ENCODE measurements around the gene UPP1.
A peak's percentile ranks its signal among the peaks of the same experiment; 100 is the strongest.
"Not testable (repeated sequence)": the region's sequence is repeated elsewhere in the genome, so short reads cannot be mapped to it uniquely, and the experiment has no call there.

The UPP1 gene

DNA sequence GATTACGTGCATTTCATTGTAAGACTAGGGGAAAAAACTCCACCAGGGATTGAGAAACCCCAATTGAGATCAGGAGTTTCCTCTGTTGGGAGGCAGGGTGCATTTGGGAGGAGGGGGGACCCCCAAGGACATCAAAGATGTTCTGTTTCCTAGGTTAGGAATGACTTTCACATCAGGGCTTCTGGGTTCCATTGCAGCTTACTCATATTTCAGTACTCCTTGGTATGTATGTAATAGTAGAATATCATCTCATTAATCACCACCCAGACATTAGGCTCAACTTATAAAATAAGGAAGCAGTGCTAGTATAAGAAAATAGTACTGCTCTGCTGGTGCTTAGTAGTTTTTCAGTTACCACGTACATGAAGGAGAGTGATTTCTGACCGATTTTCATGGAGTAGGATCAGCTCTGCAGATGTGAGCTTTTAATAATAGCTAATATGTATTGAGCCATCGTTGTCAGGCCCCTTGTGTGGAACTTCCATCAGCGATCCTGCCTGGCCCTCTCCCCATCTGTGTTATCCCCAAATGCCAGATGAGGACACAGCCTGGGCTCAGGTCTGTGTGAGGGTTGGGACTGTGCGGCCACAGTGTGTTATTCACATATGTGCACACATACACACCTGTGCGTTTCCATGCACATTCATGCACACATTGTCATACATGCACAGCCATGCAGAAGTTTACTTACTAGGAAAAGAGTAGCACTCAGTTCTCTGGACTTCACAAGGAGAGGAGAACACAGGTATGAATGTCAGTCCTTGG, 23.5 kb downstream of the UPP1 start:
- peak in 3 of 4 experiments; percentile 25 to 57 (median 51) for DNase-seq

DNA sequence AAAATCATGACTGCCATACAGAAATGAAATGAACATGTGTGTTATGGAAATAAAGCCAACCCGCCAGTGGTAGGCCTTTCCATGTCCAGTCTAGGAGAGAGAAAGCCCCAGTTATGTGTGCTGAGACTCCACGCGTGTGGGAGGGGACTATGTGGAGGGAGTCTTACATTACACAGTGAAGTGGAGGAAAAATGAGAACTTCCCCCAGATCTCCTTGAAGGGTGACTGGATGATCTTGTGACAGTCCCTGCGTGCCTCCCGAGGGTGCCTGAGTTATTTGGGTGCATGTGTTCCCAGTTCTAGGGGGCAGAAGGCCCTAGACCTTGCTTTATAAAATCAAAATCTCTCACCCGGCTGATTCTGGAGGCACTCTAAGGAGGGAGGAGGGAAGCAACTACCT, 24.2 kb downstream of the UPP1 start:
- peak; percentile 80 to 93 (median 92) for DNase-seq

DNA sequence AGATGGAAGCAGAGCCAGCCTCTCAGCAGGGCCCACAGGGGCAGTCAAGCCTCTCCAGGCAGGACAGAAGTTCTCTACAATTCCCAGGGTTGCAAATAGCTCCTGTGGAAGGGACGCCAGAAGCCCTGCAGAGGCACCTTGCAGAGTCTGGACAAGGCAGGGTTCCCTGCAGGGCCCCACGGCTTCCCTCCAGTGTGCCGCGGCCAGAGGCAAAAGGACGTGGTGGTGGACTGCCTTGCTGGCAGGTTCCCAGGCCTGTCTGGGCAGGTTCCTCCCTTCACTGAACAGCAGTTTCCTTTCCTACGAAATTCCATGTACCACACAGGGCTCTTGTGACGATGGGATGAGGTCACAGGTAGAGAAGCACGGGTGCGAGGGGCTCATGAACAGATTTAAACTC, 25.1 kb downstream of the UPP1 start:
- DNase-seq, result peak in 1 of 4 experiments; percentile 16

DNA sequence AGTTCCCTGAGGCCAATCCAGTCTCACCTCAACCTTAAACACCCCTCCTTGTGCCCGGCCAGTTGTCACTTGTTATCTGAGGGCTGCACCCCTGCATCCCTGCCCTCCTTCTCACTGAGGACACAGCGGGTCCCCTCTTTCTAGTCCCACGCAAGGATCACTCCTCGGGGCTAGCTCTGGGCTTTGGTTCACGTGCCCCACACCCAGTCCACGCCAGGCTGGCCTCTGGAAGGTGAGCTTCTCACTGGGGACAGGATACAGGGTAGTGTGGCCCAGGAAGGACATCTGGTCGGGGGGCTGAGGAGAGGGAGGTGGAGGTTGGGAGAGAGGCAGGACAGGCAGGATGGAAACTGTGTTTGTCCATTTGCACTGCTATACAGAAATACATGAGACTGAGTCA, 25.5 kb downstream of the UPP1 start:
- DNase-seq, result no peak

DNA sequence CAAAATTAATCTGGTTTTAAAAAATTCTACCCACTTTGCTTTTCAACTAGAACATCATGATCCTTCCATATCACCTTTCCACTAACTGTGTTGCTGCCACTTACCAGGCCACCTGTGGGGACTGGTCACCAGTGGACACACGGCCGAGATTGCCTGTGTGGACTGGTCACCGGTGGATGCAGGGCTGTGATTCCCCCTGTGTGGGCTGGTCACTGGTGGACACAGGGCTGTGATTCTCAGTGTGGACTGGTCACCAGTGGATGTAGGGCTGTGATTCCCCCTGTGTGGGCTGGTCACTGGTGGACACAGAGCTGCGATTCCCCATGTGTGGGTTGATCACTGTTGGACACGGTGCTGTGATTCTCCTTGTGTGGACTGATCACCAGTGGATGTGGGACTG, 27.0 kb downstream of the UPP1 start:
- DNase-seq, result no peak

DNA sequence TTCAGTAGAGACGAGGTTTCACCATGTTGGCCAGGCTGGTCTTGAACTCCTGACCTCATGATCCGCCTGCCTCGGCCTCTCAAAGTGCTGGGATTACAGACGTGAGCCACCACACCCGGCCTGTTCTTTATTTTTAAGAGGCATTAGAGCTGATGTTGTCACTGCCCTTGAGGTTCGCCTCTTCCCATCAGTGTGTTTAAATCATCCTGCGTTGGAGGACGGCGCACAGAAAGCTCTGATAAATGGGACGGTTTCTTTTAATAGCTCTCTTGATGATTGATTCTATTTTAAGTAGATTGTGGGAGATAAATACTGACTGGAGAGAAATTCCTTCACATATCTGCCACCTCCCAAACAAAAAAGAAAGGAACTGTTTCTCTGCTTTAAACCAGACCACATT, 29.0 kb downstream of the UPP1 start:
- DNase-seq, result no peak

DNA sequence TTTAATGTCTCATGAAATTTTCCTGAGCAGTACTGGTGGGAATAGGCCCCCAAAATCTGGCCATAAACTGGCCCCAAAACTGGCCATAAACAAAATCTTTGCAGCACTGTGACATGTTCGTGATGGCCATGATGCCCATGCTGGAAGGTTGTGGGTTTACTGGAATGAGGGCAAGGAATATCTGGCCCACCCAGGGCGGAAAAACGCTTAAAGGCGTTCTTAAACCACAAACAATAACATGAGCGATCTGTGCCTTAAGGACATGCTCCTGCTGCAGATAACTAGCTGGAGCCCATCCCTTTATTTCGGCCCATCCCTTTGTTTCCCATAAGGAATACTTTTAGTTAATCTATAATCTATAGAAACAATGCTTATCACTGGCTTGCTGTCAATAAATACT, 31.5 kb downstream of the UPP1 start:
- DNase-seq, result not testable (repeated sequence)

DNA sequence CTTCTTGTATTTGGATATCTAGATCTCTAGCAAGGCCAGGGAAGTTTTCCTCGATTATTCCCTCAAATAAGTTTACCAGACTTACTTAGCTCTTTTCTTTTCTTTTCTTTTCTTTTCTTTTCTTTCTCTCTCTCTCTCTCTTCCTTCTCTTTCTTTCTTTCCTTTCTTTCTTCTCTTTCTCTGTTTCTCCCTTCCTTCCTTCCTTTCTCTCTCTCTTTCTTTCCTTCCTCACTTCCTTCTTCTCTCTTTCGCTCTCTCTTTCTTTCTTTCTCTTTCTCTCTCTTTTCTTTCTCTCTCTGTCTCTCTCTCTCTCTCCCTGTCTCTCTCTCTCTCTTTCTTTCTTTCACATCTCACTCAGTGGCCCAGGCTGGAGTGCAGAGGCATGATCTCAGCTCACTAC, 37.0 kb downstream of the UPP1 start:
- no peak for DNase-seq

DNA sequence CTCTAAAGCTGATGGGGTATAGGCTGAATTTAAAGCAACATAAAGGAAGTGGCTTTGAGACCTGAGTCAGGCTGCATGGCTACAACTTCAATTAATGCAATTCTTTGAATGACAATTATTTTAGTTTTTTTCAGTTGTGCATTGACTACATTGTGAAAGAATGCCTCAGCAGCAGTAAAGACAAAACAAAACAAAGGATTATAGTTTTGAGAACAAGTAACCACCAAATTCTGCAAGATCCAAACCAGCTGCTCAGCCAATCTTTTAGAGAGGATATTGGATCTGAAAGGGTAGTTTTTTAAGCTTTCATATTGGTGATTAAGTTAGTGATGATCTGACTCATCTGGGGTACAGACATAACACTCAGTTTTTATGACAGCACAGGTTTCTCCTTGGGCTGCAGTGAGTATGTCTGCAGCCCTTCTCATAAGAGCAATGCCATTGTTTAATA, 41.6 kb downstream of the UPP1 start:
- no peak for DNase-seq

DNA sequence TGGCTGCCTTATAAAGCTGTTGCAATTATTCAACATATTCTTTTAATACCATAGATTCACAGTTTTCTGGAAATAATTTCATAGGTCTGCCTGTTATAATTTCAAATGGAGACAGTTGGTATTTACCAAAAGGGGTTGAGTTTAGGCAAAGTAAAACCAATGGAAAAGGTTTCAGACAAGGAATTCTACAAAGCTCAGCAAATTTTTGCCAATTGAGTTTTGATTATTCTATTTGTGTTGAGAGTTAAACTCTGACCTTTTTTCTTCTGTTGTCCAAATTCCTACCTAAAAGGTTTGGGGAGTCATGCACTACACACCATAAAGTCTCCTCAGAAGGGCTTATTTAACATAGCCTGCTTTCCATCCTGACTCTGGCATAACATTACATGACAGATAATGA, 43.7 kb downstream of the UPP1 start:
- no peak for DNase-seq

DNA sequence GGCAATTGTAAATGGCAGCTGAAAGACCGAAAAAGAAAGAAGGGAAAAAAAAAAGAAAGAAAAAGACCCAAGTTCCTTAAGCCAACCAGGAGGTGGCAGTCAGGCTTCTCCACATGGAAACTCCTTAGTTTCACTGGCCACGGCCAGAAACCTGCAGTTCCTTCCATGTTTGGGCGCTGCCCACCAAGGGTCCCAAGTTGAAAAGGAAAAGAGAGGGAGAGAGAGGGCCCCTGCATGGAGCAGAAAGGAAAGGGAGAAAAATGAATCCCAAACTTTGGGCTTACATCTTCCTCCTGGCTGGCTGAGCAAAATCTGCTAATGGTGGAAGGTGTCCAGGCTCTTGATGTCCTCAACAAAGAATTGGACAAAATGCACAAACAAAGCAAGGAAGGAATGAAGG, 50.4 kb downstream of the UPP1 start:
- DNase-seq, result peak in 3 of 4 experiments; percentile 19 to 36 (median 34)

DNA sequence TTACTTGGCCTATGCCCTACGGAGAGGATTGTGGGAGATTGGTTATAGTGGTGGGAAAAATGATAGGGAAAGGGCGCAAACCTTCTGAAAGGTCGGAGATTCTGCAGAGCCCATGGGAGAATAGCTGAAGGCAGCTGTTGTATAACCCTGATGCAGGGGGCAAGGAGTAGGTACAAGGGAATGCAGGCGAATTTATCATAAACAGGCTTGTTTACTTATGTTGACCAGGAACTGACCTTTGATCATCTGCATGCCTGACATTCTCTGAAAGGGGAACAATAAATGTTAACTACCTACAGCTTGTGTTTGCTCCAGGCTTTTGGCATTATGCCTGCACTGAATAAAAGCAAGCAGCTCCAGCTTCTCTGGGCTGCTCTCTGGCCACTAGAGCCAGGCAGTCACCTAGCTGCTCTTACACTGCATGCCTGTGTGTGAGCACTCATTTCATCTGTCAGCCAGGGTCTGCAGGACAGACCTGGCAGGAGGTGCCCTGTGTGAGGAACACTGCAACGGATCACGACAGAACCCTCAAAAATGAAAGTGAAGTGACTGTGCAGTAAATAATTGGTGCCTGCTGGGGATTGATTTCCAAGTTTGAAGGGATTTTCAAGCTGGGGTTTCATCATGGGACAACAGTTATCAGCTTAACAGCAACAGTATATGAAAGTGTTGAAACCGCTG, 51.1 kb downstream of the UPP1 start:
- DNase-seq, result peak; percentile 36 to 78 (median 65)

DNA sequence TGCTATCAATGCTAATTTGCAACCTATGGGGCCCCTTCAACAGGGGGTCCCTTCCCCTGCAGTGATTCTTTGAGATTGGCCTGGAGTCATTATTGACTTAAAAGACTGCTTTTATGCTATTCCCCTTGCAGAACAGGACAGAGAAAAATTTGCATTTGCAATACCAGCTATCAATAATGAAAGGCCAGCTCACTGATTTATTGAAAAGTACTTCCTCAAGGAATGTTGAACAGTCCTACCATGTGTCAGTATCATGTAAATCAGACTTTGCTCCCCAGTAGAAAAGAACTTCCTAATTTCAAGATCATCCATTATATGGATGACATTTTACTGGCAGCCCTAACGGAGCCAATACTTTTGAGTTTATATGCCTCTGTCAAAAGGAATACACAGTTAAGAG, 52.5 kb downstream of the UPP1 start:
- DNase-seq, result no peak

DNA sequence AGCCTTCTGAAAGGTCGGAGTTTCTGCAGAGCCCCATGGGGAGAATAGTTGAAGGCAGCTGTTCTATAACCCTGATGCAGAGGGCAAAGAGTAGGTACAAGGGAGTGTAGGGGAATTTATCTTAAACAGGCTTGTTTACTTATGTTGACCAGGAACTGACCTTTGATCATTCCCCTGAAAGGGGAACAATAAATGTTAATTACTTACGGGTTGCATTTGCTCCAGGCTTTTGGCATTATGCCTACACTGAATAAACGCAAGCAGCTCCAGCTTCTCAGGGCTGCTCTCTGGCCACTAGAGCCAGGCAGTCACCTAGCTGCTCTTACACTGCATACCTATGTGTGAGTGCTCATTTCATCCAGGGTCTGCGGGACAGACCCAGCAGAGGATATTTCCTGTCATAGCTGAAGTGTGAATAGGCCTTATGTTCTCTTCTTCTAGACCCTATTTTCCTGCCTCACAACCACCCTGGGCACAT, 55.3 kb downstream of the UPP1 start:
- peak; percentile 5 to 62 (median 40) for DNase-seq

DNA sequence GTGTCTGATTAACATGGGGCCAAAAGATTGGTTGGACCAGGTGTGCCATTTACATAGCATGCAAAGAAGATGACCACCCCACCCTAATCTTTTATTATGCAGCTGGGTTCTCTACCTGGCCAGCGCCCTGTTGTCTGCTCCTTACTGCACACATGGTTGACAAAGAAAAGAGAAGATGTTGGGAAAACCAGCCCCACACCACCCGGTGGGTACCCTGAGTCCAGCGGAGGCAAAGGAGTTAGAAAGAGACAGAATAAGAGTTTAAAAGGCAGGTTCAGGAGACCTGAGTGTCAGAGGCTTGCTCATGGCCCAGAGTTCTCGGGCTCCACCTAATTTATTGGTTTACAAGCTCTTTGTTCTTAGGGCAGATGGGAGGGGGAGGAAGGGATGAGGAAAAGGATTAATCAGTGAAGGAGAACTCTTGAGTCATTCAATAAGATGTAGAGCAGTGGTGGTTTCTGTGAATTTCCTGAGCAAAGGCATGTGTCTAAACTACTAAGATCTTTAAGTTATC, 58.1 kb downstream of the UPP1 start:
- no peak for DNase-seq

DNA sequence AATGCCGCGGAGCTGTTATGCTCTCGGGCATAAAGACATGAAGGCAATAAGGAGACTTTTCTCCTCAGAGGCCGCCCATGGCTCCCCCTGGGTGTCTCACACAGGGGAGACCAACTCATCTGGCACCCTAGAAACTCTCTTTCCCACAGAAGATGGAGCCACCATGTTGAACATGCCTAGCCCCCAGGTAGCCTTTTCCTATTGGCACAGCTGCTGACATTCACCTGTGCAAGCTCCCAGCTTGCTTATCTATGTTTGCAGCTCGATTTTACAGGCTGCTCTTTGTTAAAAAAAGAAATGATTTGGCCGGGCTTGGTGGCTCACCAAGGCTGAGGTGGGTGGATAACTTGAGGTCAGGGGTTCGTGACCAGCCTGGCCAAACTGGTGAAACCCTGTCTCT, 58.6 kb downstream of the UPP1 start:
- DNase-seq, result not testable (repeated sequence)

DNA sequence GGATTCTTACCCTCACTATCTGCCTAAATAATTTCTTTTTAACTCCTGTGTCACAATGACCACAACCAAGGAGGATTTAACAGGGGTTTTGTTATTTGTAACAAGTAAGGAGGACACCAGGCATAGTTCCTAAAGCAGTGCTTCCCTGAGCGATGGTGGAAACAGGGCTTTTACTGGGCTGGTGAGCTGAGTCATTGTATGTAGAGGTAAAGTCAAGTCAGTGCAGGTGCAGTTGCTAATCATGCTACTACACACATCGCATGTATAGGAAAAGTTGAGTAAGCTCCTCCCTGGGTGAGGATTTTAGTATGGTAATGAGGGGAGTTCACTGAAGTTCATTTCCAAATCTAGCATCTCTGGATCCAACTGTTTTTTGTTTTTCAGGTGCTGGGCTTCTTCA, 59.2 kb downstream of the UPP1 start:
- no peak for DNase-seq

DNA sequence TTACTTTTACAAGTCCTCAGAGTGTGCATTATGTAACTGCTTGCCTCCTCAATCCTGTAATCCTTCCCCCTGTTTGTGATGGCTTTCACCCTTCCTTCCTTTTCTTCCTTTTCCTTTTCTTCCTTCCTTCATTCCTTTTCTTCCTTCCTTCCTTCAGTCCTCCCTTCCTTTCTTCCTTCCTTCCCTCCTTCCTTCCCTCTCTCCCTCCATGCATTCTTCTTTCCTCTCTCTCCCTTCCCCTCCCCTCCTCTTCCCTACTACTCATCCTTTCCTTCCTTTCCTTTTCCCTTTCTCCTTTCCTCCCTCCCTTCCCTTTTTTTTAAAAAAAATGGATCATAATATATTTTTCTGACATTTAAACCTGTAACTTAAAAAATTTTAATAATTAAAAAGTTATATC, 60.0 kb downstream of the UPP1 start:
- DNase-seq, result no peak

DNA sequence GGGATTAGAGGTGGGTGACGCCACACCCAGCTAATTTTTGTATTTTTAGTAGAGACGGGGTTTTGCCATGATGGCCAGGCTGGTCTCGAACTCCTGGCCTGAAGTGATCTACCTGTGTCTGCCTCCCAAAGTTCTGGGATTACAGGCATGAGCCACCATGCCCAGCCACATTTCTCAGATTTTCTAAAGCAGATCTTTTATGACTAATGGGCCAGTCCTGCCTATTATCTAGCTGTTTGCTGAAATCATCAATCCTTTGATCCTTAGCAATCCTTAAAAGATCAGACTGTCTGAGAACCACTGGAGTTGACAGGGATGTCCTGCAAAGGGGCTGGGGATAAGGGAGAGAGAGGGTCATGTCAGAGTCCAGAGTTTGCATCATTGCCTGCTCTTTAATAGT, 61.0 kb downstream of the UPP1 start:
- DNase-seq, result no peak

DNA sequence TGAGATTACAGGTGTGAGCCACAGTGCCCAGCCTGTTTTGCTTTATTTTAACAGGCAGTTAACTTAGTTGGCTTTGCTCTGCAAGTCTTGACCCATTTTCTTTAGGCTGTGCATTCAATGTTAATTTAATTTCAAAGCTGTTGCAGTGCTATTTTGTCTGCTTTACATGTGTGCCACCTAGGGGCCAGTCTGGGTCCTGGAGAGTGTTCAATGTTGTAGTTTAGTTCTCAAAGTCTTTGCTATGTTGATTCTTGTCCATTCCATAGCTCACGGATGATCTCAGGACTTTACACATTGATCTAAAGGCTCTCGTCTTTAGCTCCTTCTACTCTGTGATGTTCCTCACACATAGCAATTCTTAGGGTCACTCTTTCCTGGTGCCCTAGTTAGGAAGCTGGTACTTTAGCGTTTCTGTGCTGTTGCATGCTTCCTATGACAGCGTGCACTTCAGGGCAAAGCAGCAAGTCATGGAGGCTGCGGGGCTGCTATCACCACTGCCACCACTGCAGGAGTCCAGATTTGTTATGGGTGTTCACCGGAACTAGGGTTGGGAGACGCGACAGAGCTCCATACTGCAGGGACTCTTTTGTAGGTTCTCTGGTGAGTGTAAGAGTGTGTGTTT, 65.8 kb downstream of the UPP1 start:
- peak; percentile 66 to 77 (median 70) for DNase-seq

All from suppressor macrophage (primary cell).